ENCODE measurements around the gene TMEM50A.
"Not testable (repeated sequence)": the region's sequence is repeated elsewhere in the genome, so short reads cannot be mapped to it uniquely, and the experiment has no call there.

- peak in 1 of 4 donors; percentile 13 for TF ChIP-seq CTCF (IDR thresholded peaks at IDR 0.05)
- not testable (repeated sequence) for TF ChIP-seq POLR2A (IDR thresholded peaks at IDR 0.05)
These were observed 1.2 kb upstream of the TMEM50A start for GRCh38 chr1:25336922-25337354.

Measured in right lobe of liver (tissue), 4 donors.